Neural cell (in vitro differentiated cells): Measurements from ENCODE around the gene KL. TPM values are rescaled to one million over a fixed set of nuclear protein-coding genes. Genes with fewer than 3 reads are reported as not detected.

Experiments used
- H2AFZ ChIP-seq: fragments of 200-600, 300-800 bp; sonication (generic), shearing (Covaris generic); 2 replicates; pipeline ENCODE4 v1.6.0; 2014; ENCODE audit warnings: low read depth, mild to moderate bottlenecking, antibody characterized with exemption, low read length, moderate library complexity
- H3F3A ChIP-seq: fragments of 200-600 bp; shearing (Covaris generic); 2 replicates; pipeline ENCODE4 v1.6.1; 2016; ENCODE audit warnings: mild to moderate bottlenecking, moderate library complexity, mixed read lengths, antibody characterized with exemption, low read length; ENCODE audit not compliant: insufficient read depth, poor library complexity, severe bottlenecking
- H3K27ac ChIP-seq: fragments of 200-600, 300-800 bp; sonication (generic), shearing (Covaris generic); 2 replicates; pipeline ENCODE4 v1.5.1; 2014; ENCODE audit warnings: mild to moderate bottlenecking, low read length, moderate library complexity
- H3K27me3 ChIP-seq: fragments of 300-800, 200-600 bp; sonication (generic), shearing (Covaris generic); 2 replicates; pipeline ENCODE4 v1.6.0; 2014; ENCODE audit warnings: mild to moderate bottlenecking, low read depth, low read length, moderate library complexity; ENCODE audit not compliant: insufficient read depth
- H3K36me3 ChIP-seq: fragments of 300-800, 200-600 bp; sonication (generic), shearing (Covaris generic); 2 replicates; pipeline ENCODE4 v1.5.1; 2014; ENCODE audit warnings: mild to moderate bottlenecking, antibody characterized with exemption, low read length, moderate library complexity; ENCODE audit not compliant: insufficient read depth
- H3K4me2 ChIP-seq: fragments of 300-800, 200-600 bp; sonication (generic), shearing (Covaris generic); 2 replicates; pipeline ENCODE4 v1.6.0; 2014; ENCODE audit warnings: mild to moderate bottlenecking, low read length
- H3K4me3 ChIP-seq: fragments of 300-800, 200-600 bp; sonication (generic), shearing (Covaris generic); 2 replicates; pipeline ENCODE4 v1.5.1; 2014; ENCODE audit warnings: mild to moderate bottlenecking, low read length, moderate library complexity
- H3K79me2 ChIP-seq: fragments of 200-600 bp; shearing (Covaris generic); replicated peaks from 2 replicates; pipeline ENCODE4 v1.6.0; 2014; ENCODE audit warnings: mild to moderate bottlenecking, low read length, moderate library complexity; ENCODE audit not compliant: insufficient read depth
- H3K9ac ChIP-seq: fragments of 300-800, 200-600 bp; sonication (generic), shearing (Covaris generic); 2 replicates; pipeline ENCODE4 v1.6.1; 2016; ENCODE audit warnings: mild to moderate bottlenecking, low read length, mixed read lengths
- H3K9me2 ChIP-seq: fragments of 200-600 bp; shearing (Covaris generic); 2 replicates; pipeline ENCODE4 v1.6.1; 2016; ENCODE audit warnings: mild to moderate bottlenecking, low read length, mixed read lengths; ENCODE audit not compliant: insufficient read depth
- H3K9me3 ChIP-seq: fragments of 200-600, 300-800 bp; sonication (generic), shearing (Covaris generic); 2 replicates; pipeline ENCODE4 v1.6.1; 2016; ENCODE audit warnings: mild to moderate bottlenecking, mixed run types, low read length, moderate library complexity, mixed read lengths
- H4K20me1 ChIP-seq: fragments of 200-600 bp; shearing (Covaris generic); 2 replicates; pipeline ENCODE4 v1.6.1; 2016; ENCODE audit warnings: mild to moderate bottlenecking, mixed run types; ENCODE audit not compliant: insufficient read depth
- EP300 ChIP-seq: fragments of 450-650 bp; conservative IDR thresholded peaks from 2 replicates; pipeline ENCODE4 v1.6.1; 2014; ENCODE audit warnings: antibody characterized with exemption, mild to moderate bottlenecking, moderate library complexity; ENCODE audit not compliant: poor library complexity, severe bottlenecking
- EZH2 ChIP-seq: fragments of 200-600, 300-800 bp; shearing (Covaris generic), sonication (generic); IDR thresholded peaks from 2 replicates; pipeline ENCODE4 v1.6.1; 2014; ENCODE audit warnings: antibody characterized with exemption, low read length, borderline replicate concordance, mild to moderate bottlenecking; ENCODE audit not compliant: insufficient read depth, poor library complexity, severe bottlenecking
- MXI1 ChIP-seq: fragments of 450-650 bp; conservative IDR thresholded peaks from 2 replicates; pipeline ENCODE4 v1.6.1; 2014; ENCODE audit warnings: antibody characterized with exemption, mild to moderate bottlenecking; ENCODE audit not compliant: poor library complexity, severe bottlenecking
- POLR2AphosphoS5 ChIP-seq: IDR thresholded peaks from 2 replicates; pipeline ENCODE4 v1.6.1; 2012
- RAD21 ChIP-seq: fragments of 450-650 bp; conservative IDR thresholded peaks from 2 replicates; pipeline ENCODE4 v1.6.1; 2014; ENCODE audit warnings: antibody characterized with exemption, mild to moderate bottlenecking, moderate library complexity
- SMC3 ChIP-seq: fragments of 450-650 bp; conservative IDR thresholded peaks from 2 replicates; pipeline ENCODE4 v1.6.1; 2014; ENCODE audit warnings: antibody characterized with exemption, mild to moderate bottlenecking, moderate library complexity; ENCODE audit not compliant: poor library complexity
- TAF1 ChIP-seq: IDR thresholded peaks from 2 replicates; pipeline ENCODE4 v1.6.1; 2012; ENCODE audit warnings: low read depth
- polyA plus RNA-seq: library from polyadenylated mRNA; depleted of rRNA; stranded (reverse); fragments of >200 nt; gene quantifications from 2 replicates; pipeline ENCODE4 v1.2.3, GENCODE V29; 2014
- TF ChIP-seq, protein P1 (sequence below): fragments of 450-650 bp; IDR thresholded peaks from 2 replicates; pipeline ENCODE4 v1.5.1; 2014; ENCODE audit warnings: antibody characterized with exemption, mild to moderate bottlenecking, moderate library complexity; ENCODE audit not compliant: poor library complexity, severe bottlenecking
- TF ChIP-seq, protein P2 (sequence below): IDR thresholded peaks from 2 replicates; pipeline ENCODE4 v1.6.1; 2012; ENCODE audit warnings: borderline replicate concordance

The KL gene
- polyA plus RNA-seq, 1 donor from 2014 or later = 0.09 TPM

DNA sequence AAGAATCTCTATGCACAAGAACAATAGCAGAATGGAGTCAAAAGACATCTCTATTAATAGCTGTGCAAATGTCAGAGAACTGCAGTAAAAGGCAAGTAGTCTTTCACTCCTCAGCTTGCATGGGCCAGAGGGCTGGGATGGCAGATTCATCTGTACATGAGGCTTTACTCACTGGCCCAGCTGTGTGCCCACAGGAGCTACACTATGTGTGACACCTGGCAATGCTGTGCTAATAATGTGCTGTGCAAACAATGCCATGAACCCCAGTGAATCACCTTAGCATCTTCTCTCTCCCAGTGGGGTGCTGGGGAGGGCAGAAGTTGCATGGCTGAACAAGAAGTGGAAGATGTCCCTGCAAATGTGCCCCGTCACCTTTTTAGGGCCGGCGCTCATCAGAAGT lies 73.1 kb downstream of the KL start:
- H3K9me2 ChIP-seq = no peaks in the 10 kb centered on the region
- H4K20me1 ChIP-seq = no peaks in the 10 kb centered on the region
- H3K27me3 ChIP-seq = no peaks in the 10 kb centered on the region
- no peak overlapping the region for H3K9ac ChIP-seq
- no peaks in the 10 kb centered on the region for H3K36me3 ChIP-seq
- no peaks in the 10 kb centered on the region for H3F3A ChIP-seq
- H3K79me2 ChIP-seq = no peaks in the 10 kb centered on the region
- no peak overlapping the region for H3K4me2 ChIP-seq
- TF ChIP-seq SMC3 (no peak), MXI1 (no peak), EZH2 (no peak), RAD21 (no peak), POLR2AphosphoS5 (no peak), TAF1 (no peak), EP300 (no peak)
- TF ChIP-seq, protein P1, sequence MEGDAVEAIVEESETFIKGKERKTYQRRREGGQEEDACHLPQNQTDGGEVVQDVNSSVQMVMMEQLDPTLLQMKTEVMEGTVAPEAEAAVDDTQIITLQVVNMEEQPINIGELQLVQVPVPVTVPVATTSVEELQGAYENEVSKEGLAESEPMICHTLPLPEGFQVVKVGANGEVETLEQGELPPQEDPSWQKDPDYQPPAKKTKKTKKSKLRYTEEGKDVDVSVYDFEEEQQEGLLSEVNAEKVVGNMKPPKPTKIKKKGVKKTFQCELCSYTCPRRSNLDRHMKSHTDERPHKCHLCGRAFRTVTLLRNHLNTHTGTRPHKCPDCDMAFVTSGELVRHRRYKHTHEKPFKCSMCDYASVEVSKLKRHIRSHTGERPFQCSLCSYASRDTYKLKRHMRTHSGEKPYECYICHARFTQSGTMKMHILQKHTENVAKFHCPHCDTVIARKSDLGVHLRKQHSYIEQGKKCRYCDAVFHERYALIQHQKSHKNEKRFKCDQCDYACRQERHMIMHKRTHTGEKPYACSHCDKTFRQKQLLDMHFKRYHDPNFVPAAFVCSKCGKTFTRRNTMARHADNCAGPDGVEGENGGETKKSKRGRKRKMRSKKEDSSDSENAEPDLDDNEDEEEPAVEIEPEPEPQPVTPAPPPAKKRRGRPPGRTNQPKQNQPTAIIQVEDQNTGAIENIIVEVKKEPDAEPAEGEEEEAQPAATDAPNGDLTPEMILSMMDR = no peak
- TF ChIP-seq, protein P2, sequence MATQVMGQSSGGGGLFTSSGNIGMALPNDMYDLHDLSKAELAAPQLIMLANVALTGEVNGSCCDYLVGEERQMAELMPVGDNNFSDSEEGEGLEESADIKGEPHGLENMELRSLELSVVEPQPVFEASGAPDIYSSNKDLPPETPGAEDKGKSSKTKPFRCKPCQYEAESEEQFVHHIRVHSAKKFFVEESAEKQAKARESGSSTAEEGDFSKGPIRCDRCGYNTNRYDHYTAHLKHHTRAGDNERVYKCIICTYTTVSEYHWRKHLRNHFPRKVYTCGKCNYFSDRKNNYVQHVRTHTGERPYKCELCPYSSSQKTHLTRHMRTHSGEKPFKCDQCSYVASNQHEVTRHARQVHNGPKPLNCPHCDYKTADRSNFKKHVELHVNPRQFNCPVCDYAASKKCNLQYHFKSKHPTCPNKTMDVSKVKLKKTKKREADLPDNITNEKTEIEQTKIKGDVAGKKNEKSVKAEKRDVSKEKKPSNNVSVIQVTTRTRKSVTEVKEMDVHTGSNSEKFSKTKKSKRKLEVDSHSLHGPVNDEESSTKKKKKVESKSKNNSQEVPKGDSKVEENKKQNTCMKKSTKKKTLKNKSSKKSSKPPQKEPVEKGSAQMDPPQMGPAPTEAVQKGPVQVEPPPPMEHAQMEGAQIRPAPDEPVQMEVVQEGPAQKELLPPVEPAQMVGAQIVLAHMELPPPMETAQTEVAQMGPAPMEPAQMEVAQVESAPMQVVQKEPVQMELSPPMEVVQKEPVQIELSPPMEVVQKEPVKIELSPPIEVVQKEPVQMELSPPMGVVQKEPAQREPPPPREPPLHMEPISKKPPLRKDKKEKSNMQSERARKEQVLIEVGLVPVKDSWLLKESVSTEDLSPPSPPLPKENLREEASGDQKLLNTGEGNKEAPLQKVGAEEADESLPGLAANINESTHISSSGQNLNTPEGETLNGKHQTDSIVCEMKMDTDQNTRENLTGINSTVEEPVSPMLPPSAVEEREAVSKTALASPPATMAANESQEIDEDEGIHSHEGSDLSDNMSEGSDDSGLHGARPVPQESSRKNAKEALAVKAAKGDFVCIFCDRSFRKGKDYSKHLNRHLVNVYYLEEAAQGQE = no peak
- H3K4me3 ChIP-seq = no peak overlapping the region
- H3K9me3 ChIP-seq = no peaks in the 10 kb centered on the region
- H2AFZ ChIP-seq = no peak overlapping the region
- no peak overlapping the region for H3K27ac ChIP-seq

DNA sequence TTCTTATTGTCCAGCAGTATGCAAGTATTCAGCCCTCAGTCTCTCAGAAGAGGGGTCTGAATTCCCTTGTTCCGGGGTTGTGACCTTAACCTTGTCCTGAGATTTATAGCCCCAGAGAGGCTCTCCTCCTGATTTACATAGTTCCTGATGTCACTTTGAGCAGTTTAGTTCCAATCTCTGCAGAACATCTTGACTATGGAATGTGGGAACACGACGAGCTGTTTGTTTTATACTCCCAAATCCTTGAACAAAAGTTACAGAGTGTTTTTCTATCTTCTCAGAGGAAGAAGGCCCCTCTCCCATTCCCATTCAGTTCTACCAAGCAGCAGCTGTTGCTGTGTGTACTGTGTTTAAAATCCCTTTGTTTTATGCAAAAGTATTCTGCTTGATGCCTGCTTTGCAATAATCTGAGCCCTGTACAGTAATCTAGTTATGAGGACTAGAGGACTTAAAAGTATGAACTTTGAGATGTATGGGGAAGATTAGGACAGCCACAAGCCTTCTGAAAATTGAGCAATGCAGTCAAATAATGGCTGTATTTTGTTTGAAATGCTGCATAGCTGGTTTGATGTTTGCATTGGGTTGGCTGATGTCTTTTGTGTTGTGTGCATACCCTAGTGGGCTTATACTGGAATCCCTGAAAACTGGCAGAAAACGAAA lies 74.7 kb downstream of the KL start:
- no peak overlapping the region for H3K4me3 ChIP-seq
- H4K20me1 ChIP-seq = no peaks in the 10 kb centered on the region
- TF ChIP-seq, protein P1 = no peak
- TF ChIP-seq SMC3 (no peak), EZH2 (no peak), POLR2AphosphoS5 (no peak), MXI1 (no peak), RAD21 (no peak), EP300 (no peak), TAF1 (no peak)
- TF ChIP-seq, protein P2 = no peak
- H3F3A ChIP-seq = no peaks in the 10 kb centered on the region
- no peak overlapping the region for H3K9ac ChIP-seq
- no peaks in the 10 kb centered on the region for H3K79me2 ChIP-seq
- no peak overlapping the region for H2AFZ ChIP-seq
- H3K36me3 ChIP-seq = no peaks in the 10 kb centered on the region
- no peaks in the 10 kb centered on the region for H3K27me3 ChIP-seq
- H3K9me2 ChIP-seq = no peaks in the 10 kb centered on the region
- H3K4me2 ChIP-seq = no peak overlapping the region
- no peak overlapping the region for H3K27ac ChIP-seq
- H3K9me3 ChIP-seq = no peaks in the 10 kb centered on the region
